ENCODE data around the gene CCDC141. TPM values are rescaled to one million over a fixed set of nuclear protein-coding genes. Genes with fewer than 3 reads are reported as not detected.

CCDC141 gene
- total RNA-seq, 1 donor = not detected

DNA sequence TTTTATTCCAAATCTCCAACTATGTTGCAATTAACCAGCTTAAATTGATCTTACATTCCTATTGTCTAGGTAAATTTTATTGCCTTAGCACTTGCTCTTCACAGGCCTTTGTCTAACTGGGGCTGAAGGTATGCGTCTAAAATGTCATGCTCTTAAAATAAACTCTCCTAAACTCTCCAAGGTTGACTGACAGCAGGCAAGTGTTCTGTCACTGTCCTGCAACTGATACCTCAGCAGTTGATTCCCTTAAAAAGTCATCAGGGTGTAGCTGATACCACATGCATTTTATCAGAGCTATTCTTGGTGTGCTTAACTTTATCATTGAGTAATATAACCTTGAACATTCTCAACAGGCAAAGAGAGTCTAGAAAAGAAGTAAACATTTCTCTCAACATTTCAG is 243.4 kb downstream of the CCDC141 start:
- no peak overlapping the region for H3K4me3 ChIP-seq (ENCODE audit: low read depth, low read length)
- TF ChIP-seq, protein P1, sequence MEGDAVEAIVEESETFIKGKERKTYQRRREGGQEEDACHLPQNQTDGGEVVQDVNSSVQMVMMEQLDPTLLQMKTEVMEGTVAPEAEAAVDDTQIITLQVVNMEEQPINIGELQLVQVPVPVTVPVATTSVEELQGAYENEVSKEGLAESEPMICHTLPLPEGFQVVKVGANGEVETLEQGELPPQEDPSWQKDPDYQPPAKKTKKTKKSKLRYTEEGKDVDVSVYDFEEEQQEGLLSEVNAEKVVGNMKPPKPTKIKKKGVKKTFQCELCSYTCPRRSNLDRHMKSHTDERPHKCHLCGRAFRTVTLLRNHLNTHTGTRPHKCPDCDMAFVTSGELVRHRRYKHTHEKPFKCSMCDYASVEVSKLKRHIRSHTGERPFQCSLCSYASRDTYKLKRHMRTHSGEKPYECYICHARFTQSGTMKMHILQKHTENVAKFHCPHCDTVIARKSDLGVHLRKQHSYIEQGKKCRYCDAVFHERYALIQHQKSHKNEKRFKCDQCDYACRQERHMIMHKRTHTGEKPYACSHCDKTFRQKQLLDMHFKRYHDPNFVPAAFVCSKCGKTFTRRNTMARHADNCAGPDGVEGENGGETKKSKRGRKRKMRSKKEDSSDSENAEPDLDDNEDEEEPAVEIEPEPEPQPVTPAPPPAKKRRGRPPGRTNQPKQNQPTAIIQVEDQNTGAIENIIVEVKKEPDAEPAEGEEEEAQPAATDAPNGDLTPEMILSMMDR (IDR thresholded peaks at IDR 0.05; ENCODE audit: insufficient read depth, low read depth, low read length) = no peak
- no peak for DNase-seq (ENCODE audit: low read depth)

DNA sequence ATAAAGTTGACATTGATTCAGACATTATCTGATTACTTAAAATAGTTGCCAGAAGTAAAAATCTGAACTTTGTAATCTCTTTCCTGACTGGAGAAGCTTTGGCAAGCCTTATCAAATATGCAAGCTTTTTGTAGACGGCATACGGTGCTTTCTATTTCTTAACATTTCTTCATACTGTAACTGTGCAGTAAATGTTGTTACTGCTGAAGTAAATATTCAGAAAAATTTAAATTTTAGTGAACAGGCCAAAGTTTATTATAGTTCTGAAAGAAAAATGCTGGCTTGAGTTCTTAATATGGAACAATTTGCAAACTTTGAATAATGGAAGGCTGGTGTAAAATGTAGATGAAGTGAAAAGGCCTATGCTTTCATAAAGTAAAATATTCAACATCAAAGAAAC is 244.5 kb downstream of the CCDC141 start:
- DNase-seq (ENCODE audit: low read depth) = no peak
- TF ChIP-seq, protein P1 (IDR thresholded peaks at IDR 0.05; ENCODE audit: insufficient read depth, low read depth, low read length) = no peak

DNA sequence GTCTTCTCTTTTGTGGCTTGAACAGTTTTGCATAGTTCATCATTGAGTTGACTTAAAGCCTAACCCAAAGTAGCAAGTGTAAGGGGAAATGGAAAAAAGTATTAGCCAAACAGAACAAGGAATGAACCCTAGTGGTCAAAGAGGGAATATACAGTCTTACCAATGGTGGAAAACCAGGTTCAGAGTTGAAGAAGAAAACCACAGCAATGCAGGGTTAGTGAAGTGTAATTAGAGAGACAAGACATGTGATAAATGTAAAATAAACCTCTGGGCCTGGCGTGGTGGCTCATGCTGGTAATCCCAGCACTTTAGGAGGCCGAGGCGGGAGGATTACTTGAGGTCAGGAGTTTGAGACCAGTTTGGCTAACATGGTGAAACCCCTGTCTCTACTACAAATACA is 245.1 kb downstream of the CCDC141 start:
- TF ChIP-seq, protein P1 (IDR thresholded peaks at IDR 0.05; ENCODE audit: insufficient read depth, low read depth, low read length) = peak; percentile 71
- H3K4me3 ChIP-seq (ENCODE audit: low read depth, low read length) = no peak overlapping the region
- DNase-seq (ENCODE audit: low read depth) = peak; percentile 14

More for the DNA sequence above, 244.5 kb downstream of the CCDC141 start:
- no peak overlapping the region for H3K4me3 ChIP-seq (ENCODE audit: low read depth, low read length)

DNA sequence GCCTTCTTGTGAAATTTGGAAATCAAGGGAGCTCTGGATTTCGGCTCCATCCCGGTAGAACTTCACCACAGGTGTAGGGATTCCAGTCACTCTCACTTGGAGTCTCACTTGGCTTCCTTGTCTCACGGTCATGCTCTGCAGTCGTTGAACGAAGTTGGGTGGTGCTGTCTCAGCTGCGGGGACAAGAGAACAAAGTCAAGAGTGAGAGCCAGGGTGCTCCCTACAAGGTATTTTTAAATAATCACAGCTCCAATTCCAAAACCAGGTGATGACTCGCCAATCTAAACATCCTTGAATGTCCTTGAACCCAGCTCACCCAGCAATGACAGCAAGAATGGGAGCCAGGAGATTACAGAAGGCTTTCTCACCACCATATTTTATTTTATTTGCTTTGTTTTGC is 249.4 kb downstream of the CCDC141 start:
- DNase-seq (ENCODE audit: low read depth) = no peak
- TF ChIP-seq, protein P1 (IDR thresholded peaks at IDR 0.05; ENCODE audit: insufficient read depth, low read depth, low read length) = no peak
- H3K4me3 ChIP-seq (ENCODE audit: low read depth, low read length) = no peak overlapping the region

DNA sequence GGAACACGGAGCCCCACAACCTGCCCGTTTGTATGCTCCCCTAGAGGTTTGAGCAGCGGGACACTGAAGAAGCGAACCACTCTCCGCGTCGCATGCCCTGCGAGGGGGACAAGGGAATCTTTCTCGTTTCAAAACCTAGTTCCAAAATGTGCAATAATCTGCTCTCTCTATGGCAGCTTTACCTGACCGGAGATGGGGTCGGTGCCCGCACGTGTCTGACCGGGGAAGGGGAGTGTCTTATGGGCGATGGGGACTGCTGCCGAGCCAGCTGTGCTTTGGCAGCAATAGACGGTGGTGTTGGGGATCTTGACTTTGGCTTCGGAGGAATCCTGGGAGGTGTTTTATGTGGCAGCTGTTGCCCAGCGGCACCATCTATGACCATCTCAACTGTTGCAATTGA is 250.6 kb downstream of the CCDC141 start:
- TF ChIP-seq, protein P1 (IDR thresholded peaks at IDR 0.05; ENCODE audit: insufficient read depth, low read depth, low read length) = no peak

DNA sequence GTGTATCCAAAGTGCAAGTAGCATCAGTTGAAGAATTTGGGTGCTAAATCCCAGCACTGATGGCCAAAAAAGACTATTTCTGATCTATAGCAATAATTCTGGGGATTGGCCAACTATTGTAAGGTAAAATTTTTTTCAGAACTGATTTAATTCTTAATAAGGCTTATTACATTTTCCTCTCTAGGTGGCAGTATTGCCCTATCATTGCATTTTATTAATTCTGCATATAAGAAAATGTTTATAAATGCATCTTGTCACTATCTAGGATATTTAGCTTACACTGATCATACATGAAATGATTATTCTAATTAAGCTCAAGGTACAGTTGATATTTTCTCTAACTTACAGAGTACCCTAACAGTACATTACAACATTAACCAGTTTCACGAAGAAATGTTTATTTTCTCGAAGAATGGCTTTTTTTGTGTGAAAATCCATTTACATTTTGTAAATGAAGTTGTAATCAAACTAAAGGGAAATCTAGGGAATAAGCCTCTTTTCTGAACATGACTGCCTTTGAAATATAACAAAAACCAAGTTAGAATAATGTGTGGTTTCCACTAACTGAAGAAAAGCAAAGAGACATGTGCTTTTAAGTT is 253.8 kb downstream of the CCDC141 start:
- TF ChIP-seq, protein P1 (IDR thresholded peaks at IDR 0.05; ENCODE audit: insufficient read depth, low read depth, low read length) = peak; percentile 40
- no peak overlapping the region for H3K4me3 ChIP-seq (ENCODE audit: low read depth, low read length)
- peak; percentile 52 for DNase-seq (ENCODE audit: low read depth)

More for the DNA sequence above, 250.6 kb downstream of the CCDC141 start:
- DNase-seq (ENCODE audit: low read depth) = no peak
- no peak overlapping the region for H3K4me3 ChIP-seq (ENCODE audit: low read depth, low read length)

DNA sequence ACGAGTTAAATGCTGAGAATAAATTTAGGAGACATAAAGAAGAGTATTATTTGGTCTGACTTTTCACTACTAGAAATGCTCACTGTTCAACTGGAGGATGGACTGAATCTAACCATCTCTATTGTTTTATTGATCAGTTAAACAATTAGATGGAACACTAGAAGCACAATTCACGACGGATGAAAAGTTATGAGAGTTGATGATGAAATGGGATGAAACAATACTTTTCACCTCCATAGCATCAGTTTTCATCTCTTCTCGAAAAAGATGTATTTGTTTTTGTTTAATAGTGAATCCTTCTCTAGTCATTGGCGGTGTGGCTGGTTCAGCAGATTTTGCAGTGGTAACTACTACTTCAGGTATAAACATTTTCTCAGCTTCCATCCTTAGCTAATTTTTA is 262.0 kb downstream of the CCDC141 start:
- H3K4me3 ChIP-seq (ENCODE audit: low read depth, low read length) = no peak overlapping the region
- TF ChIP-seq, protein P1 (IDR thresholded peaks at IDR 0.05; ENCODE audit: insufficient read depth, low read depth, low read length) = no peak
- DNase-seq (ENCODE audit: low read depth) = no peak
